ENCODE data around the gene CLEC1A. TPM values are rescaled to one million over a fixed set of nuclear protein-coding genes. Genes with fewer than 3 reads are reported as not detected.
"Not testable (repeated sequence)": the region's sequence is repeated elsewhere in the genome, so short reads cannot be mapped to it uniquely, and the experiment has no call there.

Gene CLEC1A
- total RNA-seq, 1 donor from 2014 or later, result not detected

GRCh38 chr12:10027311-10027710 is 71.5 kb downstream of the CLEC1A start:
- H3K36me3 Mint-ChIP-seq (ENCODE audit: low read depth), result no peaks in the 10 kb centered on the region
- H3K27ac Mint-ChIP-seq (ENCODE audit: unreplicated experiment), result peak overlapping the region; percentile 73
- peaks cover 19% of the 10 kb centered on the region for H3K4me1 Mint-ChIP-seq (ENCODE audit: low read depth)
- no peak overlapping the region for H3K4me3 Mint-ChIP-seq (ENCODE audit: unreplicated experiment)
- DNase-seq (ENCODE audit: low spot score), result no peak
- H3K9me3 Mint-ChIP-seq (ENCODE audit: low read depth), result no peaks in the 10 kb centered on the region
- H3K27me3 Mint-ChIP-seq (ENCODE audit: low read depth), result no peaks in the 10 kb centered on the region
- TF ChIP-seq CTCF (IDR thresholded peaks at IDR 0.05), result no peak

GRCh38 chr12:10026666-10027065 is 72.1 kb downstream of the CLEC1A start:
- not testable (repeated sequence) for DNase-seq (ENCODE audit: low spot score); H3K27me3 Mint-ChIP-seq (ENCODE audit: low read depth); H3K27ac Mint-ChIP-seq (ENCODE audit: unreplicated experiment); H3K4me3 Mint-ChIP-seq (ENCODE audit: unreplicated experiment); H3K9me3 Mint-ChIP-seq (ENCODE audit: low read depth); H3K36me3 Mint-ChIP-seq (ENCODE audit: low read depth)
- H3K4me1 Mint-ChIP-seq (ENCODE audit: low read depth), result peaks cover 14% of the 10 kb centered on the region

GRCh38 chr12:10025236-10025635 is 73.5 kb downstream of the CLEC1A start:
- Mint-ChIP-seq H3K4me1 (ENCODE audit: low read depth) (peaks cover 5% of the 10 kb centered on the region), H3K9me3 (ENCODE audit: low read depth) (peaks cover 3% of the 10 kb centered on the region), H3K27ac (ENCODE audit: unreplicated experiment) (no peak overlapping the region), H3K36me3 (ENCODE audit: low read depth) (no peaks in the 10 kb centered on the region), H3K4me3 (ENCODE audit: unreplicated experiment) (no peak overlapping the region), H3K27me3 (ENCODE audit: low read depth) (no peaks in the 10 kb centered on the region)
- no peak for DNase-seq (ENCODE audit: low spot score)
- TF ChIP-seq CTCF (IDR thresholded peaks at IDR 0.05), result no peak

GRCh38 chr12:10021342-10021741 is 77.4 kb downstream of the CLEC1A start:
- Mint-ChIP-seq H3K27me3 (ENCODE audit: low read depth) (no peaks in the 10 kb centered on the region), H3K36me3 (ENCODE audit: low read depth) (no peaks in the 10 kb centered on the region), H3K4me3 (ENCODE audit: unreplicated experiment) (no peak overlapping the region), H3K27ac (ENCODE audit: unreplicated experiment) (no peak overlapping the region), H3K9me3 (ENCODE audit: low read depth) (peaks cover 8% of the 10 kb centered on the region), H3K4me1 (ENCODE audit: low read depth) (no peaks in the 10 kb centered on the region)
- TF ChIP-seq CTCF (IDR thresholded peaks at IDR 0.05), result no peak
- DNase-seq (ENCODE audit: low spot score), result no peak

Other genes with a start within 250 kb of the CLEC1A start
- not detected in 3 replicates for gene CLEC2B, start 229.6 kb downstream of the CLEC1A start, total RNA-seq
- not detected in 3 replicates for gene KLRF2, start 217.5 kb downstream of the CLEC1A start, total RNA-seq
- gene CLEC2A, start 166.6 kb downstream of the CLEC1A start, total RNA-seq, result 0.62 to 0.67 TPM in 2 of 3 replicates, not detected in the other
- not detected in 3 replicates for gene CLEC12A, start 127.6 kb downstream of the CLEC1A start, total RNA-seq
- gene CLEC1B, start 99.9 kb downstream of the CLEC1A start, total RNA-seq, result not detected in 3 replicates
- gene CLEC12B, start 88.4 kb downstream of the CLEC1A start, total RNA-seq, result not detected in 3 replicates
- not detected in 3 replicates for gene CLEC9A, start 68.3 kb downstream of the CLEC1A start, total RNA-seq
- not detected in 3 replicates for gene CLEC7A, start 31.2 kb upstream of the CLEC1A start, total RNA-seq
- gene OLR1, start 73.1 kb upstream of the CLEC1A start, total RNA-seq, result 0.28 TPM in 1 of 3 replicates, not detected in the others
- not detected in 3 replicates for gene TMEM52B, start 80.0 kb upstream of the CLEC1A start, total RNA-seq
- gene GABARAPL1, start 113.9 kb upstream of the CLEC1A start, total RNA-seq, result 41.6 to 53.0 TPM (median 47.7 TPM) in 3 replicates
- 0.21 to 0.46 TPM (median 0.22 TPM) in 3 replicates for gene KLRD1, start 208.9 kb upstream of the CLEC1A start, total RNA-seq

Data from chondrocyte (in vitro differentiated cells).